Activated naive CD8-positive, alpha-beta T cell treated with anti-CD3 and anti-CD28 coated beads, Interleukin-2, amount 50 U/mL, for 24 hours (primary cell): ENCODE measurements around the gene TPCN2.
"Not testable (repeated sequence)": the region's sequence is repeated elsewhere in the genome, so short reads cannot be mapped to it uniquely, and the experiment has no call there.

ENCODE experiments used
- ATAC-seq: fragments of 150-1000 bp; cut with Tn5 transposase; one replicate; pipeline ENCODE4 v1.10.0; 2021
- DNase-seq: peaks from one replicate; pipeline ENCODE4 v3.0.0; 2021
- H3K27ac Mint-ChIP-seq: one replicate; pipeline ENCODE4 v1.8.0; 2021; ENCODE audit warnings: mild to moderate bottlenecking, mixed read lengths
- H3K27me3 Mint-ChIP-seq: one replicate; pipeline ENCODE4 v1.8.0; 2021; ENCODE audit warnings: mixed read lengths
- H3K36me3 Mint-ChIP-seq: one replicate; pipeline ENCODE4 v1.8.0; 2021; ENCODE audit warnings: low read depth, mixed read lengths
- H3K4me1 Mint-ChIP-seq: one replicate; pipeline ENCODE4 v1.8.0; 2021; ENCODE audit warnings: mixed read lengths
- H3K4me3 Mint-ChIP-seq: one replicate; pipeline ENCODE4 v1.8.0; 2021; ENCODE audit warnings: mild to moderate bottlenecking, moderate library complexity, mixed read lengths
- H3K9me3 Mint-ChIP-seq: one replicate; pipeline ENCODE4 v1.8.0; 2021; ENCODE audit warnings: mixed read lengths

TPCN2 gene

GRCh38 chr11:69063652-69064260 lies 15.0 kb downstream of the TPCN2 start:
- Mint-ChIP-seq H3K9me3 (no peaks in the 10 kb centered on the region), H3K27ac (no peak overlapping the region), H3K27me3 (no peaks in the 10 kb centered on the region), H3K36me3 (no peaks in the 10 kb centered on the region), H3K4me3 (no peak overlapping the region), H3K4me1 (no peaks in the 10 kb centered on the region)
- no peak for ATAC-seq
- DNase-seq, result no peak

- Mint-ChIP-seq H3K9me3 (no peaks in the 10 kb centered on the region), H3K27me3 (no peaks in the 10 kb centered on the region), H3K36me3 (no peaks in the 10 kb centered on the region), H3K27ac (no peak overlapping the region), H3K4me1 (no peaks in the 10 kb centered on the region), H3K4me3 (no peak overlapping the region)
- ATAC-seq (no peak), DNase-seq (no peak)
Measured at GRCh38 chr11:69064394-69064957, 15.7 kb downstream of the TPCN2 start.

- no peak overlapping the region for H3K4me3 Mint-ChIP-seq
- H3K27me3 Mint-ChIP-seq, result no peaks in the 10 kb centered on the region
- H3K36me3 Mint-ChIP-seq, result no peaks in the 10 kb centered on the region
- no peaks in the 10 kb centered on the region for H3K4me1 Mint-ChIP-seq
- DNase-seq (no peak), ATAC-seq (no peak)
- H3K9me3 Mint-ChIP-seq, result no peaks in the 10 kb centered on the region
- H3K27ac Mint-ChIP-seq, result no peak overlapping the region
Measured at GRCh38 chr11:69065147-69065710, 16.5 kb downstream of the TPCN2 start.

DNA sequence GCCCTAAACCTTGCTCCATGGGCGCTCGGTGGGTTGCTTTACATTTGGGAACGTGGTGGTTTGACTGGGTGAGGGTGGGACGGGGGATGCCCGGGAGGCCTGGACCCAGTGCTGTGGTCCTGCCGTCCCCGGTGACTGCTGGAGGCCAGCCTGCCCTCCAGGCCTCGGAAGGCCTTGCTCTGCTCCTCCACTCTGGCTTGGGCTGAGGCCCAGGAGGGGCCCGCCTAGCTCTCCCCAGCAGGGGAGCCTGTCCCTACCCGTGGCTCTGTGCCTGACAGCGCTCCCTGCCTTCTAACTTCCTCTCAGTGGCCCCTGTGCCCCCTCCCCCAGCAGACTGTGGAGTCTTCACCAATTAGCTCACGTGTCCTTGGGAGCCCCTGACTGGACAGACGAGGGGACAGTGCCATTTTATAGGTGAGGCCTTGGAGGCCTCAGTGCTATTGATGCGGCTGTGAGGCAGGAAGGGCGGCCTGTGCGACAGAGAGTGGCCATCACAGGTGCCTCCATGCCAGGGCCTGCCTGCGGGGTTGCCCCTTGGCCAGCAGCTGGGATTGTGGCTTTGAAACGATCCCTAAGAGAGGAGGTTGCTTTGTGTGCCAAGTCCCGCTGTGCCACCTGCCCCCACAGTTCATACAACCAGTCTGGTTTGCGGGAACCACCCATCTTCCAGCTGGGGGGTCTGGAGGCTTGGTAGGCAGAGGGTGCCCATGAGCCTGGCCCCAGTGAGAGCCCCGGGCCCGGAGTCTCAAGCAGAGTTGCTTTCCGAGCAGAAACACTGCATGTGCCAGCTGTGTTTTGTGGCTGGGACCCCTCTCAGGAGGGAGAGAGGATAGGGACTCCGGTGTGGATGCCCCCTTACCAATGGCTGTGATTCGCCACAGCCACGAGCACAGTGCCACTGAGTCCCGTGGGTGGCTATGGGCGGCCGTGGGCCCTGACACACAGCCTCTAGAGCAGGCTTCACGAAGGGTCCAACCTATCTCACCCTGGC lies 17.7 kb downstream of the TPCN2 start:
- no peak for ATAC-seq
- no peak overlapping the region for H3K27ac Mint-ChIP-seq
- no peaks in the 10 kb centered on the region for H3K9me3 Mint-ChIP-seq

GRCh38 chr11:69067200-69067599 lies 18.5 kb downstream of the TPCN2 start:
- Mint-ChIP-seq H3K4me3 (no peak overlapping the region), H3K4me1 (no peaks in the 10 kb centered on the region), H3K27me3 (no peaks in the 10 kb centered on the region), H3K9me3 (no peaks in the 10 kb centered on the region), H3K36me3 (peaks cover 2% of the 10 kb centered on the region), H3K27ac (no peak overlapping the region)
- ATAC-seq (no peak), DNase-seq (no peak)

More for the DNA sequence above, 17.7 kb downstream of the TPCN2 start:
- Mint-ChIP-seq H3K4me3 (no peak overlapping the region), H3K4me1 (no peaks in the 10 kb centered on the region), H3K36me3 (peaks cover 2% of the 10 kb centered on the region), H3K27me3 (no peaks in the 10 kb centered on the region)
- no peak for DNase-seq

DNA sequence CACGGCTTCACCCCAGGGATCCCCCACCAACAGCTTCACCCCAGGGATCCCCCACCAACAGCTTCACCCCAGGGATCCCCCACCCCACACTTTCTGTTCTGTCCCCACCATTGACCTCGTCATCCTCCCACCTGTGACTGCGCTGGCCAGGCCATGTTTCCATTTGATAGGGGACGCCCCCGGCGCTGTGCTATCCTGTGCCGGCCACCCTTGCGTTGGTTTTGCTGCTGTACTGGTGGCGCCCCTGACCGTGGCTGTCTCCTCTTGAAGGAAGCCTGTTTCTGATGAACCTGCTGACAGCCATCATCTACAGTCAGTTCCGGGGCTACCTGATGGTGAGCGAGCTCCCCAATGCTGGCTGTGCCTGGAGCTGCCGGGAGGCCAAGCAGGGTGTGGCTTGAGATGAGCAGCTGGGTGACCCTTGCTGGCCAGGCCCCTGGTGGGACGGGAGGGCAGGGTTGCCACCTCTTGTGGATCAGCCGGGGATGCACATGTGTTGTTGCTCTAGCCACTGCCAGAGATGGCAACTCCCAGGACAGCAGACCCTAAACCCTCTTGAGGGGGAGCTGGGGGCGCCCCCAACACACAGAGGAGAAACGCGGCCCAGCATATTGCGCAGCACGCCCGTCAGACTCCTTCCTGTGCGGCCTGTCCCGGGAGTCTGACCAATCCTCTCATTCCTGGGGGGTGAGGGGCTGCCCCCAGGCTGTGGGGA lies 22.5 kb downstream of the TPCN2 start:
- DNase-seq (no peak), ATAC-seq (no peak)
- no peak overlapping the region for H3K4me3 Mint-ChIP-seq
- no peak overlapping the region for H3K27ac Mint-ChIP-seq
- H3K36me3 Mint-ChIP-seq, result peaks cover 2% of the 10 kb centered on the region
- no peaks in the 10 kb centered on the region for H3K9me3 Mint-ChIP-seq
- no peaks in the 10 kb centered on the region for H3K27me3 Mint-ChIP-seq
- H3K4me1 Mint-ChIP-seq, result peaks cover 3% of the 10 kb centered on the region

DNA sequence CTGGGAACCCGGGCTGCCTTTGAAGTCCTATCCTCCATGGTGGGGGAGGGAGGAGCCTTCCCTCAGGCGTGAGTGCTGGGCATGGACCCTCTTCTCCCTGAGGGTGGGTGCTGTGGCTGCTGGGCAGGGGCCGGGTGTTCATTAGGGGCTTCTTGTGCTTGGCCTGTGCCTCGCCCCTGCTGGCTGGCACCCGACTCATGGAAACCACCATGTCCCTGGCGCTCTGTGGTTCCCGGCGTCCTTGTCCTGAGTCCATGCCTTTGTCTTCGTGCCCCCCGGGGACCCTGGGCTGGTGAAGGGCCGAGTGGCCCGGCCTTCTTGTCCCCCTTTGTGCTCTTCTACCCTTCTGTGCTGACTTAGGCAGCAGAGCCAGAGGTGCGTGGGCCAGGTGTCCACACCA lies 23.2 kb downstream of the TPCN2 start:
- ATAC-seq, result no peak
- Mint-ChIP-seq H3K9me3 (no peaks in the 10 kb centered on the region), H3K27me3 (no peaks in the 10 kb centered on the region), H3K36me3 (peaks cover 2% of the 10 kb centered on the region), H3K27ac (no peak overlapping the region), H3K4me1 (peaks cover 3% of the 10 kb centered on the region), H3K4me3 (no peak overlapping the region)
- DNase-seq, result no peak

DNA sequence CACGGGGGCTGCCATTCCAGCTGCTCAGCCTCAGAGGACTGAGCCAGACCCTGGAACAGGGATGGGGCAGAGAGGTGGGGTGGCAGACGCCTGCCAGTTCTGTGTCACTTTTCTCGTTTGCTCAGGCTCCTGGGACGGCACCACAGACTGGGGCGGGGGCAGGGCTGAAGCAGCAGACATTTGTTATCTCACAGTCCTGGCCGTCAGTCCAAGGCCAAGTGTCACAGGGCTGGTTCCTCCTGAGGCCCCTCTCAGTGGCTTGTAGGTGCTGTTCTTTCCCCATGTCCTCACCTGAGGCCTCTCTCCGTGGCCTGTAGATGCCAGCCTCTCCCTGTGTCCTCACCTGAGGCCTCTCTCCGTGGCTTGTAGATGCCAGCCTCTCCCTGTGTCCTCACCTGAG lies 24.7 kb downstream of the TPCN2 start:
- Mint-ChIP-seq H3K4me3 (no peak overlapping the region), H3K4me1 (peaks cover 3% of the 10 kb centered on the region), H3K9me3 (no peaks in the 10 kb centered on the region), H3K27me3 (no peaks in the 10 kb centered on the region), H3K36me3 (peaks cover 2% of the 10 kb centered on the region), H3K27ac (no peak overlapping the region)
- no peak for ATAC-seq
- DNase-seq, result no peak

GRCh38 chr11:69074375-69075140 lies 25.8 kb downstream of the TPCN2 start:
- Mint-ChIP-seq H3K27ac (no peak overlapping the region), H3K36me3 (peaks cover 2% of the 10 kb centered on the region), H3K4me3 (no peak overlapping the region), H3K27me3 (no peaks in the 10 kb centered on the region), H3K9me3 (no peaks in the 10 kb centered on the region), H3K4me1 (peaks cover 4% of the 10 kb centered on the region)
- no peak for ATAC-seq
- no peak for DNase-seq

GRCh38 chr11:69075421-69076128 lies 26.8 kb downstream of the TPCN2 start:
- Mint-ChIP-seq H3K27ac (no peak overlapping the region), H3K9me3 (no peaks in the 10 kb centered on the region), H3K36me3 (peaks cover 2% of the 10 kb centered on the region), H3K27me3 (no peaks in the 10 kb centered on the region), H3K4me1 (peaks cover 13% of the 10 kb centered on the region), H3K4me3 (no peak overlapping the region)
- ATAC-seq, result no peak
- no peak for DNase-seq

GRCh38 chr11:69076129-69076791 lies 27.5 kb downstream of the TPCN2 start:
- peaks cover 2% of the 10 kb centered on the region for H3K36me3 Mint-ChIP-seq

GRCh38 chr11:69076977-69077376 lies 28.2 kb downstream of the TPCN2 start:
- H3K9me3 Mint-ChIP-seq, H3K27ac Mint-ChIP-seq, DNase-seq, ATAC-seq, H3K36me3 Mint-ChIP-seq, H3K27me3 Mint-ChIP-seq, H3K4me3 Mint-ChIP-seq: not testable (repeated sequence)
- H3K4me1 Mint-ChIP-seq, result peaks cover 16% of the 10 kb centered on the region

More at GRCh38 chr11:69076129-69076791, 27.5 kb downstream of the TPCN2 start:
- DNase-seq (no peak), ATAC-seq (no peak)
- H3K9me3 Mint-ChIP-seq, result no peaks in the 10 kb centered on the region
- H3K27ac Mint-ChIP-seq, result no peak overlapping the region
- H3K4me3 Mint-ChIP-seq, result no peak overlapping the region
- no peaks in the 10 kb centered on the region for H3K27me3 Mint-ChIP-seq
- H3K4me1 Mint-ChIP-seq, result peaks cover 16% of the 10 kb centered on the region

DNA sequence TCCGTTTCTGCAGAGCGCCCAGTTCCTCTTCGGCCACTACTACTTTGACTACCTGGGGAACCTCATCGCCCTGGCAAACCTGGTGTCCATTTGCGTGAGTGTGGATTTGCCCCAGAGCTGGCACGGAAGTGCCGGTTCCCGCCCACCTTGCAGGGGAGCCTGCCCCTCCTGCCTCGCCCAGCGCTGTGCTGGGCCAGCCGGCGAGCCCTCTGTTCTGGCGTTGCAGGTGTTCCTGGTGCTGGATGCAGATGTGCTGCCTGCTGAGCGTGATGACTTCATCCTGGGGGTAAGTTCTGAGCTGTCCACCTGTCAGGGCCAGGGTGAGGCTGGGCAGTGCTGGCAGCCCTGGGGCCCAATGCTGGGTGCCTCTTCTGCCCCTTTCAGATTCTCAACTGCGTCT lies 29.8 kb downstream of the TPCN2 start:
- DNase-seq (no peak), ATAC-seq (no peak)
- H3K4me1 Mint-ChIP-seq, result peaks cover 16% of the 10 kb centered on the region
- H3K27ac Mint-ChIP-seq, result no peak overlapping the region
- H3K4me3 Mint-ChIP-seq, result no peak overlapping the region
- H3K27me3 Mint-ChIP-seq, result no peaks in the 10 kb centered on the region
- no peaks in the 10 kb centered on the region for H3K9me3 Mint-ChIP-seq
- H3K36me3 Mint-ChIP-seq, result peaks cover 2% of the 10 kb centered on the region
